Stimulated activated CD4-positive, alpha-beta T cell treated with anti-CD3 and anti-CD28 coated beads, Interleukin-15, amount 100 ng/mL, for 48 hours (primary cell): ENCODE data around the gene KRT86.
"Not testable (repeated sequence)": the region's sequence is repeated elsewhere in the genome, so short reads cannot be mapped to it uniquely, and the experiment has no call there.

Source experiments
- DNase-seq, 2 donors: peaks; one replicate each; pipeline ENCODE4 v3.0.0-alpha.2; 2020; ENCODE audit warnings: low read depth in 2 of 2

KRT86 gene

GRCh38 chr12:52251367-52252051, 22.9 kb upstream of the KRT86 start:
- DNase-seq = no peak

DNA sequence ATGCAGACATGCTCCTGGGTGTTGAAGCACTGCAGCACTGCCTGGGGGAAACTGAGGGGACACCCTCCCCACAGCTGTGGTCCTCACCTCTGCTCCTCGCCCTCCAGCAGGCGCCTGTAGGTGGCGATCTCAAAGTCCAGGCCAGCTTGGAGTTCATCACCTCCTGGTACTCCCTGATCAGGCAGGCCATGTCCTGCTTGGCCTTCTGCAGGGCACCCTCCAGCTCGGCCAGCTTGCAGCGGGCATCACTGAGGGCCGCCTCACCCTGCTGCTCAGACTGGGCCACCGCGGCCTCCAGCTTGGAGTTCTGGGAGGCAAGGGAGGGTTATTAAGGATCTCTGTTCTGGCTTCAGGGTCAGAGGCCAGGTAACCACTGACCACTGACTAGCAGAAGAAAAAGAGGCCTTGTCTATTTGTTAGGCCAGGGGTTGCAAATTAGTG, 22.2 kb upstream of the KRT86 start:
- DNase-seq = not testable (repeated sequence)

DNA sequence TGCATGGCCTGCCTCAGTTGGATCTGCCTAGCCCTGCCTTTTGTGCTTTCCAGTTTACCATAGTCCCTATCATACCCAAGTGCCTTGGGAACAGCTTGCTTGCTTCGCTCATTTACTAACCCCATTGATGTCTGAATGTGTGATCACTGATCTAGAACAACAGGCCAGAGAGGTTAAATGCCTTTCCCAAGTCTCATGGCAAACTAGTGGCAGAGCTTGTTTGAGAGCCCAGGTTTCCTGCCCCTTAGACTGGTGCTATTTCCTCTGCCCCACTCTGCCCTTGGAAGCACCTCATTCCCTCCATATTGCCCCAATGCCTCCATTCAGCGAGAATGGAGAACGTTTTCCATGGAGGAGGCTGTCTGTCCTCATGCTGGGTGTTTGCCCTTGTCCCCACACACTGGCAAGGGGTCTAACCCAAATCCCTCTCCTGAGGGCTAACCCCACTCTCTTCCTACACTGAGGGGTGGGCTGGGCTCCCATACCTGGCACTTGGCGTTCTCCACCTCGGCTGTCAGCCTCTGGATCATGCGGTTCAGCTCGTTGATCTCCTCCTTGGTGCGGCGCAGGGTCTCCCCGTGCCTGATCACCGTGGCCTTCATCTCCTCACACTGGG, 21.6 kb upstream of the KRT86 start:
- DNase-seq = no peak

DNA sequence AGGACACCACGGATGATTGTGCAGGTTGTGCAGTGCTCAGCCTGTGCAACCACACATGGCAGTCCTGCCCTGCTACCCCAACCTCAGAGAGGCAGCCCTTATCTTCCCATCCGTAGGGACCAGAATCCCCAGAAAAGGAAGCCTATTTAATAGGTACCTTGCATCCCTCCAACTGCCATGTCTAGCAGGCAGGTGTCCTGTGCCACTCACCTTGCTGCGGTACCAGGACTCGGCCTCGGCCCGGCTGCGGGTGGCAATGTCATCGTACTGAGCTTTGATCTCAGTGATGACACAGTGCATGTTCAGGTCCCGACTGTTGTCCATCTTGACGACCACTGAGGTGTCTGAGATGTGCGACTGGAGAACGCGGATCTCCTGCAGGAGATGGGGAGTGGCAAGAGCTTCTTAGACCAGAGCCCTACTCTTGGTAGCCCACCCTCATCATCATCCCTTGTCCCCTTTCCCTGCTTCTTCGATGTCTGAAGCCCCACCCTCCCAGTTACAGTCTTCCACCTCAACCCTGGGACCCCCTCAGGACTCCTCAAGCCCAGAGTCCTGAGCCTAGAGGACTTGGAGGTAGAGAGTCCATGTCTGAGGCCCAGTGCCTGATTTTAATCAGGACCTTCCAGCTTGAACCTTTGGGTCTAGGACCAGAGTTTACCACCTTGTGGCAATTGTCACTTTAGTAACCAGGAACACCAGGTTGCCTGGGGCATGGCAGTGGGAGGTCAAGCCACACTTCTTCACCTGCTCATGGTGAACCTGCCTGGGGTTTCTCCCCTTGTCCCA, 20.9 kb upstream of the KRT86 start:
- DNase-seq = no peak

GRCh38 chr12:52254180-52254964, 20.1 kb upstream of the KRT86 start:
- no peak for DNase-seq

- DNase-seq = no peak
Measured at GRCh38 chr12:52254965-52255751, 19.3 kb upstream of the KRT86 start.

GRCh38 chr12:52255926-52256583, 18.4 kb upstream of the KRT86 start:
- no peak for DNase-seq

DNA sequence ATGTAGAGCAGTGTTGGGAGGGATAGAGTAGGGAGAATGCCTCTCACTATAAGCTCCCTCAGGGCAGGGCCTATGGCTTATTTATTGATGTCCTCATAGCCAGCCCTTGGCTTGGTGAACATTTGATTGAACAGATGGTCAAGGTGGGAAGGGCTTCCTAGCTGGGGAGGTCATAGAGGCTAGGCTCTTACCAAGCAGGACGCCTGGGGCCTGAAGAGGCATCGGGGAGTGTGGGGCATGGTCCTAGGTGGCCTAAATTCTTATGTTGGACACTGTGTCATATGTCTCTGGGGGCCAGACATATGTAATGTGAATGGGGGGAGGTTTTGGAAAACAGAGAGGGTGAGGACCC, 17.9 kb upstream of the KRT86 start:
- no peak for DNase-seq

DNA sequence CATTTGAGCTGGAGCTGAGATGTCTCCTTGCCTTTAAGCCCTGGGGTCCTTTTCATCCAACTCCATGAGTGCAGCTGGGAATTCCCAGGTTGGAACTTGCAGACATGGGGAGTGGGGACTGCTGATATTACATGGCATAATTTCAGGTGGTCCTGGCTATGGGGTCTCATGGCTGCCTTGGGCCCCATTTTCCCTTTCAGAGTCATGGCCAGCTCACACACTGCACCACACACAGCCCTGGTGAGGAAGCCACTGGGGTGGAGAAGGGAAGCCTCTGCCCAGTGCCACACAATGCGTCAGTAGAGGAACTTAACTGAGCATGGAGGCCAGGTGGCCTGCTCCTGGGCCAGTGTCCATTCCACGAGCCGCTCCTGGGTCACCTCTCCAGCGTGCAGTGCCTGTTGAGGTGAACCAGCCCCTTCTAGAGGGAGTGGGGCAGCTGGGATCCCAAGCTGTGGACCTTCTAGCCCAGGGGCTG, 17.3 kb upstream of the KRT86 start:
- no peak for DNase-seq

DNA sequence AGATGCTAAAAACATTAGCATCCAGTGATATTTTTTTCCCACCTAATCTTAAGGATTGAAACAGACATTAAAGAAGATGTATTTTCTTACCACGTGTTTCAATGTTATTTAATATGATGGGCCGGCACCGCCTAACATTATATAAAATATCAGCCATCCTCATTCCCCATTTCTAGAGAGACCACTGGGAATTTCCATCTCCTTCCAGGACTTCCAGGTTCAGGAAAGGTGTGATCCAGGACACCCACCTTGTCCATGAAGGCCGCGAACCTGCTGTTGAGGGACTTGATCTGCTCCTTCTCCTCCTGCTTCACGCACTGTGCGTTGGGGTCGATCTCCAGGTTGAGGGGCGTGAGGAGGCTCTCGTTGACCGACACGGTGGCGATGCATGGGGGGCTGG, 16.5 kb upstream of the KRT86 start:
- not testable (repeated sequence) for DNase-seq

GRCh38 chr12:52258335-52258901, 16.0 kb upstream of the KRT86 start:
- no peak for DNase-seq

- DNase-seq = no peak
Measured at GRCh38 chr12:52259657-52260243, 14.7 kb upstream of the KRT86 start.

GRCh38 chr12:52260361-52261207, 13.9 kb upstream of the KRT86 start:
- DNase-seq = no peak

DNA sequence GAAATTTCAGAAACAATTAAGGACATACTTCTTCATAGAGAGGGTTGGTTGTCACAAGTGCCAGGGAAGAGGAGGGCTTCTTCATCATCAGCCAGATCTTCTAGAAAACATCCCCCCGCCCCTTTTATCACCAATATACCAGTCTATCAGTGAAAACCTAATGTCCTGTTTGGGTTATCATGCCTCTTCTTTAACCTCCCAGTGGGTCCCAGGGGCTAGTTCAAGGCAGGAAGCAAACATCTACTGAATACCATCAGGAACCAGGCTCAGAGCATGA, 13.3 kb upstream of the KRT86 start:
- DNase-seq = no peak

GRCh38 chr12:52262286-52262685, 12.2 kb upstream of the KRT86 start:
- no peak for DNase-seq

DNA sequence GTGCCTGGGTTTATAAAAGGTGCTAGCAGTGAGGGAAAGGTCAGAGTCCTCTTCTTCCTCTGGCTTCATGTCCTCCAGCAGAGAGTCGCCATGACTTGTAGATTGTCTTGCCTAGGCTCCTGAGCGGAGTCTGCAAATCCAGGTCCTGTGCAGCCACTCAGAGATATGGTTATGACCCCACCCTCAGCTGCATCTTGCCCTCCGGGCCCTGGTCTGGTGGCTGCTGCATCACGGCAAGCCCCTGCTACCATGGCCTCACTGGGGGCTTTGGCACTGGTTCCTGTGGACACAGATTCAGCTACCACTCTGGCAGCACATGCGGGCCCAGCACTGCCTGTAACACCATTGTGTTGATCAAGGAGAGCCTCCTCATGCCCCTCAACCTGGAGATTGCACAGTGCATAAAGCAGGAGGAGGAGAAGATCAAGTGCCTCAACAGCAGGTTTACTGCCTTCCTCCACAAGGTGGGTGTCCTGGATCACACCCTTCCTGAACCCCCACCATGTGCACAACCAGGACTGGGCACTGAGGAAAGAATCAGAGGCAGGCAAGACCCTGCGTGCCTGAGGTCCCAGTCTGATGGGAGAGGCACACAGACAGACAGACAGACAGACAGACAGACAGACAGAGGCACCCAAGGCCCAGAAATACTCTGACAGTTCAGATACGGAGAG, 10.5 kb upstream of the KRT86 start:
- no peak for DNase-seq

GRCh38 chr12:52264435-52264825, 10.0 kb upstream of the KRT86 start:
- DNase-seq = no peak

DNA sequence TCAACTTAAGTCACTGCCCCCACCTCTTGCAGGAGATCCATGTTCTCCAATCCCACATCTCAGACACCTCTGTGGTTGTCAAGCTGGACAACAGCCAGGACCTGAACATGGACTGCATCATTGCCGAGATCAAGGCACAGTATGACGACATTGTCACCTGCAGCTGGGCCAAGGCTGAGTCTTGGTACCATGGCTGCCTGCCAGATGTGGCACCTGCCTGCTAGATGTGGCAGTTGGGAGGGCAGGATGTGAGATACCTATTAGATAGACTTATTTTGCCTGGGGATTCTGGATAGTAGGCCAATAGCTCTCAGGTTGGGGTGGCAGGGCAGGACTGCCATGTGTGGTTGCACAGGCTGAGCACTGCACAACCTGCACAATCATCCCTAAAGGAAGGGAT, 7.9 kb upstream of the KRT86 start:
- no peak for DNase-seq

GRCh38 chr12:52267266-52267665, 7.2 kb upstream of the KRT86 start:
- DNase-seq = no peak
